NCI-H187 treated with DMSO at 0.1 percent for 48 hours (cell line): ENCODE data around the gene GARIN5B.

Source experiments
- DNase-seq: peaks from one replicate; lab custom pipeline; 2025; lab: John Stamatoyannopoulos, UW

The GARIN5B gene

DNA sequence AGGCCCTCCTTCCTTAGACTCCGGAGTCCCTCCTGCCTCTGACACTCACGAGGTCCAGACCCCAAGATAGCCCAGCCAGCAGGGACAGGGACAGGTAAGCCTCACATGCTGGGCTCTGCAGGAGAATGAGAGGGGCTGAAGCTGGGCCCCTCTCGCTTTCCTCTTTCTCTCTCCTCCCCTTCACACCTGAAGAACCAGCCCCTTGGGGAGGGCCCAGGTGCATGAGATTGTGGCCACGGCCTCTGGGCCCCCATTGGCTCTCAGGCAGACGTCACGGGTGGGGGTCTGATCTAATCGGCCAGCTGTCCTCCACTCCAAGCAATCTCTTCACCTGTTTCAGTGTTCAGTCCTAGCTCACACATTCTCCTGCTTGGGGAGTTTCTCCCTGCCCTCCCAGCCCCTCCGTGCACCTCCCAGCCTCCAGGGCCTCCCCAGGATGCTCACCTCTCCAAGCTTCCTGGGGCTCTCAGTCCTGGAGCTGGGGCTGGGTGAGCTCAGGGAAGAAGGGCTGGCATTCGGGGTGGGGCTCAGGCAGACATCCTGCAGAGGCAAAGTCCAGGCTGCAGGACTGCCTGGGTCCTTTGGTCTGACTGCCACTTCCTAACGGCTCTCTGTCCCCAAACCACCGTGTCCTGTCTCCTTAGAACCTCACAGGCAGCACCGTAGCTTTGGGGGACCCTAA lies 40.7 kb downstream of the GARIN5B start:
- DNase-seq, result no peak

GRCh38 chr19:55321466-55322137 lies 41.5 kb downstream of the GARIN5B start:
- DNase-seq, result no peak

- no peak for DNase-seq
These were observed 42.1 kb downstream of the GARIN5B start for GRCh38 chr19:55320844-55321419.

DNA sequence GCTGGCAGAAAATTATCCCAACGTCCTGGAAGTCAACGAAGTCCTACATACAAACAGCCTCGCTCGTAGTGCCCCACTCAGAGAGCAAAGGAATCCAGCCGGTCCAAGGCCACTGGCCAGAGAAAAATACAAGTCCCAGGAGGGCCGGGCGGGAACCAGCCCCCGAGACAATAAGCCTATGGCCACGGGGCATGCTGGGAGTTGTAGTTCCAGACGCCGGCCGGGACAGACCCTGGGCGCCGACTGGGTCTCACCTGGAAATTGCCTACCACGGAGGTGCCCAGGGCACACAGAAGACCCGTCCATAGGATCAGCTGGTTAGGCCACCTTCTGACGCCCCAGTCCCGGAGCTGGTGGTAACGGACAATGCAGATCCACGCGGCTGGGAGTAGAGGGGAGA lies 43.3 kb downstream of the GARIN5B start:
- DNase-seq, result no peak

DNA sequence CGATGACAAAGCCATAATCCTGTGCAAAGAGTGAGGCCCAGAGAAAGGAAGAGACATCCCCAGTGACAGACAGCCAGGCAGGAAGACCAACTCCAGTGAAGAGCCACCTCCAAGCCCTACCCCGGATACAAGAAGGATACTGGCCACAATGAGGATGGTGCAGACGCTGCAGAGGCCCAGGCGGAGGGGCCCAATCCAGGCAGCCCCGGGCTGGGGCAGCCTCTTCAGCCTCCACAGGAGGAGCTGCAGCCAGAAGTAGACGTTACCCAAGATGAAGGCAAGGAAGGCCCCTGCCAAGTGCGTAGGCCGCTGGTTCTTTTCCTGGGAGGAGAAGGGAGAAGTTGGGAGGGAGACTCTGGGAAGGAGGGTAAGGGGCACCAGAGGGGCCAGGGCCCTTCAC lies 46.4 kb downstream of the GARIN5B start:
- DNase-seq, result no peak

DNA sequence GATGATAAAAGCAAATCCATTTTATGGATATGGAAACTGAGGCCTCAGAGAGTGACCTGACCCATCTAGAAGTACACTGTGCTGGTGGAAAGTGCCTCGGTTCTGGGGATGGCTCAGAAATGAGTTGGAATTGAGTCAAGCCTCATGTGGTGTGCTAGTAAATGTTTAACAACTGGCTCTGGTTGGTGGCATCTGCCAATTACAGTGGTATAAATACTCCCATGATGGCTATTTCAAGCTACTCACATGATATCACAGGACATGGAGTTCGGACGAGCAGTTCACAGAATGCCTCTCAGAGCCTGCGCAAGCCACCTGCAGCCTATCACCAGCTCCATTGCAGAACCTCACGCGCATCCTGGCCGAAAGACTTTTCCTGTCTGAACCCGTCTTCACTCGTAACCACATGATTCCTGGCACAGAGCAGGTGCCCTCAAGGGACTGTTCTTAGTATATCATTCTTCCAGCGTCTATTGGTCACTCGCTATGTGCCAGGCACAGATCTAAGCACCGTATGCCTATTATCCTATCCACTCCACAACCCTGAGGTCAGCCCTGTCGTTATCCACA lies 47.0 kb downstream of the GARIN5B start:
- DNase-seq, result no peak

DNA sequence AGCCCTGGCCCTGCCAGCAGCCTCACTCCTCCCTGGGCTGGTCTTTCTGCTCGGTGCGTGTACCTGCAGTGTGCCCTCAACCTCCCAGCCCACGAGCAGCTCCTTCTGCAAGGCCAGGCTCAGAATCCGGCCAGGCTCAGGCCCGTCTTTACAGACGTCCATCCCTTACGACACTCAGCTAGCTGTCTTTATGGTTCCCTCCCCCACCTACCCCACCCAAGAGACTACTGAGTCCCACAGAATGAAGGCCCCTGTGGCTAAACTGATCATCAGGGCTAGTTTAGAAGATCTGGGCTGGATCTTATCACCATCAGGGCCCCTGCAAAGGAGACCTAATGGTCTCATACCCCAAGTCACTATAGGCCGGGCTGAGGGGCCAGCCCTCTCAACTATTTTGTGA lies 48.7 kb downstream of the GARIN5B start:
- no peak for DNase-seq

- no peak for DNase-seq
These were observed 50.2 kb downstream of the GARIN5B start for GRCh38 chr19:55312621-55313512.

DNA sequence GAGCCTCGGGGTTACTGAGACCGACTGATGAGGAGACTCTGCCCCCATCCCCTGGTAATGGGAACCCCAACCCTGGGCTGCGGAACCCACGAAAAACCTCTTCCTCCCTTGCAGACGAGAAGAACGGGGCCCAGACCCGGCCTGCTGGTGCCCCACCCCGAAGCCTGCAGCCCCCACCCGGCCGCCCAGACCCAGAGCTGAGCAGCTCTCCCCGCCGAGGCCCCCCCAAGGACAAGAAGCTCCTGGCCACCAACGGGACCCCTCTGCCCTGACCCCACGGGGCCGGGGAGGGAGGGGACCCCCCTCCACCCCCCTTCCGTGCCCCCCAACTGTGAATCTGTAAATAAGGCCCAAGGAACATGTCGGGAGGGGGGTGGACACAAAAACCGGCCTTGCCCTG lies 51.3 kb downstream of the GARIN5B start:
- no peak for DNase-seq

DNA sequence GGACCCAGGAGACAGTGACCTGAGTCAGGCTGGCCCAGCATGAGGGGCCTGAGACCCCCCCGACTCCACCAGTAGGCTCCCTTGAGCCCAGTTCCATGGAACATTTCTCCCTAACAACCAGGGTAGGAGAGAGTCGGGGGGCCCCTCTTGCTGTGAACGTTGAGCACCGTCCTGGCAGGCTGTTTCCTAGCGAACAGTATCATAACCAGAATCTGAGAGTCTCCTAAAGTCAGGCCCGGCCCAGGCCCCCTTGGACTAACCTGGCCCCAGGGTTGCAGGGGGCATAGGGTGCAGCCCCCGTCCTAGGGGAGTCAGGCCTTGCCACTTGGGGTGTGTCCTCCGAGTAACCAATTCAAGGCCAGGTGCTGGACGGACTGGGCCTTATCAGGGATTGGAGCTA lies 51.7 kb downstream of the GARIN5B start:
- no peak for DNase-seq

DNA sequence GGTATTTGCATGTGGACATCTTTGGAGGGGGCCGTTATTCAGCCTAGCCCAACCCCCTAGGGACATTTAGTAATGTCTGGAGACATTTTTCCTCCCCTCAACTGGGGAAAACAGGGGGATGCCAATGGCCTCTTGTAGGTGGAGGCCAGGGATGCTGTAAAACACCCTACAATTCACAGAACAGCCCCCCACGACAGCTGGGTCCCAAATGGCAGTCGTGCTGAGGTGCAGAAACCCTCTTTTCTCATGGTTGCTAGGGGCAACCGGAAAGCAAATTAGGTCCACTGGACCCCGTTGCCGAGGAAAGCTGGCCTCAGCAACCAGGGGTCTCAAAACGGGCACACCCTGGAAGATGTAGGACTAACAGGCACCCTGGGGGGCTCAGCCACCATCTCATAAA lies 52.6 kb downstream of the GARIN5B start:
- DNase-seq, result no peak

GRCh38 chr19:55309448-55309847 lies 53.6 kb downstream of the GARIN5B start:
- no peak for DNase-seq

GRCh38 chr19:55308281-55308680 lies 54.8 kb downstream of the GARIN5B start:
- DNase-seq, result no peak

DNA sequence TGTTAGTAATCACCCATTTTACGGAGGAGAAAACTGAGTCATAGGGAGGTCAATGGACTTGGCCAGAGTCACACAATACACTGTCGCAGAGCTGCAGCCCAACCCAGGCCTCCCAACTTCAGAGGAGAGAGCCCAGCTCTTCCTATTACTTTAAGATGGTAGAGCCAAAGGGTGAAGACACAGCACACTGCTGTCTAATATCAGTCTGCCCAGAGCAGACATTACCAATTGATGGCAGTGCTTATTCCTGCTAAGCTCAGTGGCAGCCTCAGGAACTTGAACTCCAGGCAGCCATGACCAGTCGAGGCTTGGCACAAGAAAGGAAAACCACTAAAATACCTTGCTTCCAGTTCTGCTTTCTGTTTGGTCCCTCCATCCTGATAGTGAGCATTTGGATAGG lies 56.3 kb downstream of the GARIN5B start:
- DNase-seq, result no peak

- no peak for DNase-seq
These were observed 57.0 kb downstream of the GARIN5B start for GRCh38 chr19:55305983-55306562.

- no peak for DNase-seq
These were observed 57.6 kb downstream of the GARIN5B start for GRCh38 chr19:55305491-55305890.

GRCh38 chr19:55304980-55305379 lies 58.1 kb downstream of the GARIN5B start:
- DNase-seq, result no peak
